Measurements from ENCODE around the gene OGG1.

Gene OGG1

DNA sequence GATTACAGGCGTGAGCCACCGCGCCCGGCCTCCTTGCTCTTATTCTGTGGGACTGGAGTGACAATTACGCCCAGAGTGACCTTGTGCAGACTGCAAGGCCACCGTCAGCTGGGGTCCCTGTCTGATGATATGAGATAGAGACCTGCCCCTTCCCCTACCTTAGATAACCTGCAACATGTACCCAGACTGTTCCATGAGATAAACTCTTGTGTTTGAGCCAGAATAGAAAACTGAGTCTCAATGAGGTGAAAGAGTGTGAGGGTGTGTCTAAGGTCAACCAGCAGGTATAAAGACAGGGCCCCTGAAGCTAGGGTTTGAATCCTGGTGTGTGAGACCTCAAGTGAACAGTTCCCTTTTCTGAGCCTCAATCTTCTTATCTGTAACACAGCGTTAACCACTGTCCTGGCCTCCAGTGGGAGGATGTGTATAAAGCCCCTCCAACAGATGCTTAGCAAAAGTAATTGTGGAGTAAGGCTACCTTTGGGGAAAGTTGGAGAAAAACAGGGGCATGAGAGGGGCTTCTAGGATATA lies 36.5 kb downstream of the OGG1 start:
- no peak for DNase-seq (ENCODE audit: low read depth)

DNA sequence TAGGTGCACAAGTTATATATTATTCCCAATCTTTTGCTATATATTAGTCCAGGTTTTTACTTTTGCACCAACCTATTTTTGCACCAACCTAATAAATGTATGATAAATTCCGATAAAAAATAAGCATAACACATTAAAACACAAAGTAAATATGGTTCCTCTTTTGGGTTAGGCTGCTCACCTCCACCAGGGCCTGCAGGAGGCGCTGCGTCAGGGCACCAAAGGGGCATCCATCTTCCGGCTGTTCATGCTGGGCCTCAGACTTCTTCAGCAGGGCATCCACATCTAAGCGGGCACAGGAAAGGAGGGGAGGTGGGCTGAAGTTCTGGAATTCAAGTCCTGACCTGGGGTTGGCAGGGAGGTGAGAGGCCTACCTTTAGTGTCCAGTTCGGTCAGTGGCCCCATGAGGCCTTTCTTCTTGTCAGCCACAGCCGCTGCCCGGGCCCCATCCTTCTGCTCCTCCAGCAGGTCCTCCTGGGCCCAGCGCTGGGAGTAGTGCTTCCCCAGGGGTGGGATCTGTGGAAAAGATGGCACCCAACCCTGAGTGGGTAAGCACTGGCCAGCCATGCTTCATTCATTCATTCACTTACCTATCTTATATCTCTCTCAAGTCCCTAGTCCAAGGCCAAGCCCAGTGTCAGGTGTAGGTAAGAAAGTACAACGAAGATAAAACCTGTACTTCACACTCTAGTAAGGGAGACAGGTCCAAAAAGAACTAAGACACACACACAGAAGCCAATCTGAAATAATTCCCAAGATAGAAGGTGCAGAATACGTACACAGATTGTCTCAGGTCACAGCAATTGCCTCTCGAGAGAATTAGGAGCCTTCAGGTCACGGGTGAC lies 37.3 kb downstream of the OGG1 start:
- DNase-seq (ENCODE audit: low read depth) = no peak

GRCh38 chr3:9787714-9788113 lies 38.0 kb downstream of the OGG1 start:
- no peak for DNase-seq (ENCODE audit: low read depth)

GRCh38 chr3:9791127-9791526 lies 41.4 kb downstream of the OGG1 start:
- no peak for DNase-seq (ENCODE audit: low read depth)

DNA sequence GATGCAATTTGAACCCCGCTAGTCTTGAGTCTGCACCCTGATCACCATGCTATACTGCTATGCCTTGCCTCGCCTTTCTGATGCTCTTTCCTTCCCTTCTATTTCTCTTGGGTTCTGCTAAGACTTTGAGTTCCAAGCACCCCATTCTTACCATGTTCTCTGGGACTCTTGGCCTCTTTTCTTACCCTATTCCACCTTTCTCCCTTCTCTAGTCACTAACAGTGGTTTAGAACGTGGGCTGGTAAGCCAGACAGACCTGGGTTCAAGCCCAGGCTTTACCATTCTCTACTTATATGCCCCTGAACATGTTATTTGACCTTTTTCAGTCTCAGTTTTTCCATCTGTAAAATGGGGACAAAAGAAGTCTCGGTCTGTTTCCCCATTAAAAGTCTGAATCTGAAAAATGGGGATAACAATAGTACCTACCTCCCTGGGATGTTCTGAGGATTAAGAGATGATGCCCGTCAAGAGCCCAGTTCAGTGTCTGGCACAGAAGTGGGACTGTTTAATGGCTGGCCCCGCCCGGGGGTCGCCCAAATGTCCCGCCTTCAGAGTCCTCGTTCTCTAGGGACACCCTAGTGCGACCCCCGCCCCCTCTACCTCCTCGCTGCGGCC lies 42.1 kb downstream of the OGG1 start:
- DNase-seq (ENCODE audit: low read depth) = no peak

GRCh38 chr3:9792405-9793160 lies 42.8 kb downstream of the OGG1 start, which contains the start of the genes ARPC4 and TADA3:
Gene ARPC4 (plus strand): TSS chr3:9793082. CDS start chr3:9793122, 40 bp downstream.
Gene TADA3 (minus strand): TSS chr3:9792473. CDS start chr3:9791466, 1,007 bp downstream.
- peak; percentile 97 for DNase-seq (ENCODE audit: low read depth)

GRCh38 chr3:9793161-9793781 lies 43.5 kb downstream of the OGG1 start:
- peak; percentile 69 for DNase-seq (ENCODE audit: low read depth)

GRCh38 chr3:9794400-9794799 lies 44.6 kb downstream of the OGG1 start:
- no peak for DNase-seq (ENCODE audit: low read depth)

DNA sequence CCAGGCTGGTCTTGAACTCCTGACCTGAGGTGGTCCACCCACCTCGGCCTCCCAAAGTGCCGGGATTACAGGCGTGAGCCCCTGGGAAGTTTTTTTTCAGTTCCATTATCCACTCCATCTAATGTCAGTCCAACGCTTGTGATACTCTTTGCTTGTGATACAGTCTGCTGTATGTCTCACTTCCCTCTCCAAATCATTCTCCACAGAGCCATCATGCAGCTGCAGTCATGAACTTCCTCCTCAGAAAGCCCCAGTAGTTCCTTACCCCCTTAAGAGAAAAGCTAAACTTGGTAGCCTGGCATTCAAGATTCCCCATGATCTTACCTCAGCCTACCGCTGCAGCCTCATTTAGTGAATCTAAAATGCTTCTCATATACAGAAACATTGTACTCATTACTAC lies 45.5 kb downstream of the OGG1 start:
- no peak for DNase-seq (ENCODE audit: low read depth)

GRCh38 chr3:9797196-9797945 lies 47.6 kb downstream of the OGG1 start:
- DNase-seq (ENCODE audit: low read depth) = no peak

DNA sequence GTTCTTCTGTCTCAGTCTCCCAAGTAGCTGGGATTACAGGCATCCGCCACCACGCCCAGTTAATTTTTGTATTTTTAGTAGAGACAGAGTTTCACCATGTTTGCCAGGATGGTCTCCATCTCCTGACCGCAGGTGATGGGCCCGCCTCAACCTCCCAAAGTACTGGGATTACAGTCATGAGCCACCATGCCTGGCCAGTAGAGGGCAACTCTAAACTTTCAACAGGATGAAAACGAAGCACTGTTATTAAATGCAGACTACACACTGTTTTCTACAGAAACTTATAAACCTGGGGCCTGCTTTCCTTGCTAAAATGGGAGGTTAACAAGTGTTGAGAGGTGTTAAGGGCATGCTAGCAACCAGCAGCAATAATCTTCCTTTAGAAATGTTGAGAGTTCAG lies 50.8 kb downstream of the OGG1 start:
- no peak for DNase-seq (ENCODE audit: low read depth)

GRCh38 chr3:9803494-9803893 lies 53.7 kb downstream of the OGG1 start:
- DNase-seq (ENCODE audit: low read depth) = no peak

DNA sequence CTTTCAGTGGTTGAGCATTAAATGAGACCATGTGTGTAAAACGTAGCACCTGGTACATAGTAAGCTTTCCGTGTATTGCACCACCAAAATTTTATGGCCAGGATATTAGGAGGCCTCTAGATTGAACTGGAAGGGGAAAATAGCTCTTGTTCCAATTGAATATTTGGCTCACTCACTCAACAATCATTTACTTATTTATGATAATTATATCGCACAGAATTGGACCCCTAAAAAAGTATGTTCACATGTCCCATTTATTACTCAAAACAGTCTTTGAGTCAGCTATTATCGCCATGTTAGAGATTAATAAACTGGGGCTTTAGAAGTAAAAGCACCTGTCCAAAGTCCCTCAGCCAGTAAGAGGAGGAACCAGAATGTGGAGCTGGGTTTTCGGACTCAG lies 55.2 kb downstream of the OGG1 start:
- no peak for DNase-seq (ENCODE audit: low read depth)

DNA sequence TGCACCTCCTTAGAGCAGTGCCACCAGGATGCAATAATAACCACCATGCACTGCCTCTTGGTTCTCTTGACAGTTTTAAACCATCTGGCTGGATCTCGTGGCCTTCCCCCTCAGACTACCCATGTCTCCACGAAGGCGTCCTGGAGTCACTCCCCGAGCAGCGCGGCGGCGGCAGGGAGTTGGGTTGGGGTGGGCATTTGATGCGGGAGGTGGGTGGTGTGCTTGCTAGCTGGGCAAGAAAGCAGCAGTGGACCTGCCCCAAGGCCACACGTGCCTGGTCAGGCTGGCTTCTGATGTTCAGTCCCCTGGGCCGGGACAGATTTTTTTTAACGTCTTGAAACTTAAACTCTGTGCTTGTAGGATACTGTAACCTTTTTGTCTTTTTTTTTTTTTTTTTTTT lies 56.4 kb downstream of the OGG1 start:
- no peak for DNase-seq (ENCODE audit: low read depth)

Data from EH (cell line).